ENCODE results near the gene HDAC7. TPM values are rescaled to one million over a fixed set of nuclear protein-coding genes. Genes with fewer than 3 reads are reported as not detected.
A peak's percentile ranks its signal among the peaks of the same experiment; 100 is the strongest.

The HDAC7 gene
- total RNA-seq, 1 experiment from 2014 or later = 44.2 TPM

GRCh38 chr12:47772094-47772660, 47.5 kb downstream of the HDAC7 start:
- Histone ChIP-seq H3K36me3 (ENCODE audit: low read depth, low read length) (no peaks in the 10 kb centered on the region), H3K9ac (ENCODE audit: low read length) (no peak overlapping the region), H3K4me1 (ENCODE audit: insufficient read depth, low read length) (peaks cover 45% of the 10 kb centered on the region), H3K79me2 (ENCODE audit: low read length) (peaks cover 15% of the 10 kb centered on the region), H3F3A (ENCODE audit: low read length, unreplicated experiment) (no peaks in the 10 kb centered on the region), H3K9me2 (replicated peaks; ENCODE audit: low read length) (no peaks in the 10 kb centered on the region), H3K9me3 (ENCODE audit: low read length) (no peaks in the 10 kb centered on the region), H3K27ac (ENCODE audit: low read length) (no peak overlapping the region), H2AFZ (ENCODE audit: low read length) (peak overlapping the region; percentile 65), H4K20me1 (ENCODE audit: low read length) (no peaks in the 10 kb centered on the region), H3K4me3 (ENCODE audit: low read length) (peak overlapping the region; percentile 88; the same call in 1 of the 2 replicates), H3K27me3 (ENCODE audit: low read length) (no peaks in the 10 kb centered on the region), H3K4me2 (ENCODE audit: low read length) (peak overlapping the region; percentile 75)
- CTCF ChIA-PET = interaction anchor here (1.0 kb wide), 1 partner anchor 28 kb away, joined by 6 read pairs; no protein-coding TSS in a partner anchor
- BruUV-seq (replicated peaks) = no TSS peak
- TF ChIP-seq EZH2 (IDR thresholded peaks at IDR 0.05; ENCODE audit: low read length, unreplicated experiment) (no peak), EZH2phosphoT487 (IDR thresholded peaks at IDR 0.05; ENCODE audit: borderline replicate concordance, low read length) (no peak)
- TF ChIP-seq, protein P1, sequence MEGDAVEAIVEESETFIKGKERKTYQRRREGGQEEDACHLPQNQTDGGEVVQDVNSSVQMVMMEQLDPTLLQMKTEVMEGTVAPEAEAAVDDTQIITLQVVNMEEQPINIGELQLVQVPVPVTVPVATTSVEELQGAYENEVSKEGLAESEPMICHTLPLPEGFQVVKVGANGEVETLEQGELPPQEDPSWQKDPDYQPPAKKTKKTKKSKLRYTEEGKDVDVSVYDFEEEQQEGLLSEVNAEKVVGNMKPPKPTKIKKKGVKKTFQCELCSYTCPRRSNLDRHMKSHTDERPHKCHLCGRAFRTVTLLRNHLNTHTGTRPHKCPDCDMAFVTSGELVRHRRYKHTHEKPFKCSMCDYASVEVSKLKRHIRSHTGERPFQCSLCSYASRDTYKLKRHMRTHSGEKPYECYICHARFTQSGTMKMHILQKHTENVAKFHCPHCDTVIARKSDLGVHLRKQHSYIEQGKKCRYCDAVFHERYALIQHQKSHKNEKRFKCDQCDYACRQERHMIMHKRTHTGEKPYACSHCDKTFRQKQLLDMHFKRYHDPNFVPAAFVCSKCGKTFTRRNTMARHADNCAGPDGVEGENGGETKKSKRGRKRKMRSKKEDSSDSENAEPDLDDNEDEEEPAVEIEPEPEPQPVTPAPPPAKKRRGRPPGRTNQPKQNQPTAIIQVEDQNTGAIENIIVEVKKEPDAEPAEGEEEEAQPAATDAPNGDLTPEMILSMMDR (conservative IDR thresholded peaks at IDR 0.05; ENCODE audit: low read depth, low read length) = no peak
- intact Hi-C loops (cut with micrococcal nuclease) = loop anchor here (2.0 kb wide), 1 partner anchor 19 kb away; no protein-coding TSS in a partner anchor
- ATAC-seq = no peak
- POLR2A ChIA-PET (ENCODE audit: unreplicated experiment) = no interaction called here
- DNase-seq = no peak

GRCh38 chr12:47771304-47771703, 48.4 kb downstream of the HDAC7 start:
- peaks cover 39% of the 10 kb centered on the region for H3K4me1 ChIP-seq (ENCODE audit: insufficient read depth, low read length)
- no peaks in the 10 kb centered on the region for H4K20me1 ChIP-seq (ENCODE audit: low read length)
- intact Hi-C loops (cut with micrococcal nuclease) = no loop called here
- POLR2A ChIA-PET (ENCODE audit: unreplicated experiment) = no interaction called here
- H3K9me2 ChIP-seq (replicated peaks; ENCODE audit: low read length) = no peaks in the 10 kb centered on the region
- no peaks in the 10 kb centered on the region for H3K36me3 ChIP-seq (ENCODE audit: low read depth, low read length)
- TF ChIP-seq EZH2 (IDR thresholded peaks at IDR 0.05; ENCODE audit: low read length, unreplicated experiment) = no peak
- TF ChIP-seq EZH2phosphoT487 (IDR thresholded peaks at IDR 0.05; ENCODE audit: borderline replicate concordance, low read length) = no peak
- TF ChIP-seq, protein P1 (conservative IDR thresholded peaks at IDR 0.05; ENCODE audit: low read depth, low read length) = no peak
- H3K4me3 ChIP-seq (ENCODE audit: low read length) = no peak overlapping the region
- no TSS peak for BruUV-seq (replicated peaks)
- no peak overlapping the region for H3K9ac ChIP-seq (ENCODE audit: low read length)
- H3K27me3 ChIP-seq (ENCODE audit: low read length) = no peaks in the 10 kb centered on the region
- DNase-seq = no peak
- CTCF ChIA-PET = no interaction called here
- H3K27ac ChIP-seq (ENCODE audit: low read length) = no peak overlapping the region
- no peaks in the 10 kb centered on the region for H3F3A ChIP-seq (ENCODE audit: low read length, unreplicated experiment)
- H3K79me2 ChIP-seq (ENCODE audit: low read length) = peaks cover 15% of the 10 kb centered on the region
- ATAC-seq = no peak
- no peak overlapping the region for H3K4me2 ChIP-seq (ENCODE audit: low read length)
- H3K9me3 ChIP-seq (ENCODE audit: low read length) = no peaks in the 10 kb centered on the region
- no peak overlapping the region for H2AFZ ChIP-seq (ENCODE audit: low read length)

GRCh38 chr12:47770086-47770726, 49.5 kb downstream of the HDAC7 start:
- peaks cover 29% of the 10 kb centered on the region for H3K4me1 ChIP-seq (ENCODE audit: insufficient read depth, low read length)
- H3K79me2 ChIP-seq (ENCODE audit: low read length) = peaks cover 15% of the 10 kb centered on the region
- H4K20me1 ChIP-seq (ENCODE audit: low read length) = no peaks in the 10 kb centered on the region
- no peak overlapping the region for H3K9ac ChIP-seq (ENCODE audit: low read length)
- no peak overlapping the region for H2AFZ ChIP-seq (ENCODE audit: low read length)
- POLR2A ChIA-PET (ENCODE audit: unreplicated experiment) = no interaction called here
- DNase-seq (peak; percentile 32), ATAC-seq (no peak)
- no peak overlapping the region for H3K27ac ChIP-seq (ENCODE audit: low read length)
- H3K4me2 ChIP-seq (ENCODE audit: low read length) = no peak overlapping the region
- CTCF ChIA-PET = no interaction called here
- no peaks in the 10 kb centered on the region for H3K36me3 ChIP-seq (ENCODE audit: low read depth, low read length)
- H3K9me2 ChIP-seq (replicated peaks; ENCODE audit: low read length) = no peaks in the 10 kb centered on the region
- H3K27me3 ChIP-seq (ENCODE audit: low read length) = no peaks in the 10 kb centered on the region
- no TSS peak for BruUV-seq (replicated peaks)
- H3K9me3 ChIP-seq (ENCODE audit: low read length) = no peaks in the 10 kb centered on the region
- intact Hi-C loops (cut with micrococcal nuclease) = no loop called here
- TF ChIP-seq EZH2phosphoT487 (IDR thresholded peaks at IDR 0.05; ENCODE audit: borderline replicate concordance, low read length) = no peak
- TF ChIP-seq, protein P1 (conservative IDR thresholded peaks at IDR 0.05; ENCODE audit: low read depth, low read length) = no peak
- no peak for TF ChIP-seq EZH2 (IDR thresholded peaks at IDR 0.05; ENCODE audit: low read length, unreplicated experiment)
- H3K4me3 ChIP-seq (ENCODE audit: low read length) = no peak overlapping the region
- no peaks in the 10 kb centered on the region for H3F3A ChIP-seq (ENCODE audit: low read length, unreplicated experiment)

Data from PC-3 (cell line).